T-helper 2 cell treated with Interferon-gamma antibody and Interleukin-4, amounts not matched to agents 5 μg/mL and 100 μg/mL, for 36 hours (primary cell): ENCODE data around the gene FGFR3.

Experiments used
- DNase-seq: peaks from one replicate; pipeline ENCODE4 v3.0.0; 2021; ENCODE audit warnings: low spot score
- H3K27ac Mint-ChIP-seq: one replicate; pipeline ENCODE4 v1.8.0; 2021; ENCODE audit warnings: mild to moderate bottlenecking, mixed read lengths
- H3K27me3 Mint-ChIP-seq: one replicate; pipeline ENCODE4 v1.8.0; 2021; ENCODE audit warnings: low read depth, mixed read lengths
- H3K36me3 Mint-ChIP-seq: one replicate; pipeline ENCODE4 v1.8.0; 2021; ENCODE audit warnings: low read depth, mixed read lengths
- H3K4me1 Mint-ChIP-seq: one replicate; pipeline ENCODE4 v1.8.0; 2021; ENCODE audit warnings: low read depth, mixed read lengths
- H3K4me3 Mint-ChIP-seq: one replicate; pipeline ENCODE4 v1.8.0; 2022; ENCODE audit warnings: mild to moderate bottlenecking, moderate library complexity, mixed read lengths
- H3K9me3 Mint-ChIP-seq: one replicate; pipeline ENCODE4 v1.8.0; 2021; ENCODE audit warnings: mixed read lengths

The FGFR3 gene

DNA sequence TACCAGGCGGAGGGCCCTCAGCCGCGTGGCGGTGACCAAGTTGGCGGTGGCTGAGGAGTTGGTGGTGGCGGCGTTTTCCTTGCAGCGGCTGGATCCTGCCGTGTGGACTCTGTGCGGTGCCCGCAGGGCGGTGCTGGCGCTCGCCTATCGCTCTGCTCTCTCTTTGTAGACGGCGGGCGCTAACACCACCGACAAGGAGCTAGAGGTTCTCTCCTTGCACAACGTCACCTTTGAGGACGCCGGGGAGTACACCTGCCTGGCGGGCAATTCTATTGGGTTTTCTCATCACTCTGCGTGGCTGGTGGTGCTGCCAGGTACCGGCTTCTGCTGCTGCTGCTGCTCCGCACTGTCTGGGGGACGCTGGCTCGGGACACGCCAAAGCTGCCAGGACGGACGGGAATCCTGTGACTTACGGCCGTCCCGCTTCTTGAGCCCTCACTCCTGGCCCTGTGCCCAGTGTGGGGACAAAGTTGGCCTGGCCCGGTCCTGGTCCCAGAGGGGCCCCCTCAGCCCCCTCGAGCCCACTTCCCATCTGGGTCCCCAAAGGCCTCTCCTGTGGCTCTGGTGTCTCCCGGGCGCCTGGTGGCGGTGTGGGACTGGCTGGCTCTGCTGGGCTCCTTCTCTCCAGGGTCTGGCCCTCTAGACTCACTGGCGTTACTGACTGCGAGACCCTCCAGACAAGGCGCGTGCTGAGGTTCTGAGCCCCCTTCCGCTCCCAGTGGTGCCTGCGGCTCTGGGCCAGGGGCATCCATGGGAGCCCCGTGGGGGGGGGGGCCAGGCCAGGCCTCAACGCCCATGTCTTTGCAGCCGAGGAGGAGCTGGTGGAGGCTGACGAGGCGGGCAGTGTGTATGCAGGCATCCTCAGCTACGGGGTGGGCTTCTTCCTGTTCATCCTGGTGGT lies 10.7 kb downstream of the FGFR3 start:
- Mint-ChIP-seq H3K4me1 (no peaks in the 10 kb centered on the region), H3K27ac (no peak overlapping the region), H3K9me3 (no peaks in the 10 kb centered on the region), H3K27me3 (no peaks in the 10 kb centered on the region), H3K4me3 (no peak overlapping the region), H3K36me3 (no peaks in the 10 kb centered on the region)
- DNase-seq, result no peak

DNA sequence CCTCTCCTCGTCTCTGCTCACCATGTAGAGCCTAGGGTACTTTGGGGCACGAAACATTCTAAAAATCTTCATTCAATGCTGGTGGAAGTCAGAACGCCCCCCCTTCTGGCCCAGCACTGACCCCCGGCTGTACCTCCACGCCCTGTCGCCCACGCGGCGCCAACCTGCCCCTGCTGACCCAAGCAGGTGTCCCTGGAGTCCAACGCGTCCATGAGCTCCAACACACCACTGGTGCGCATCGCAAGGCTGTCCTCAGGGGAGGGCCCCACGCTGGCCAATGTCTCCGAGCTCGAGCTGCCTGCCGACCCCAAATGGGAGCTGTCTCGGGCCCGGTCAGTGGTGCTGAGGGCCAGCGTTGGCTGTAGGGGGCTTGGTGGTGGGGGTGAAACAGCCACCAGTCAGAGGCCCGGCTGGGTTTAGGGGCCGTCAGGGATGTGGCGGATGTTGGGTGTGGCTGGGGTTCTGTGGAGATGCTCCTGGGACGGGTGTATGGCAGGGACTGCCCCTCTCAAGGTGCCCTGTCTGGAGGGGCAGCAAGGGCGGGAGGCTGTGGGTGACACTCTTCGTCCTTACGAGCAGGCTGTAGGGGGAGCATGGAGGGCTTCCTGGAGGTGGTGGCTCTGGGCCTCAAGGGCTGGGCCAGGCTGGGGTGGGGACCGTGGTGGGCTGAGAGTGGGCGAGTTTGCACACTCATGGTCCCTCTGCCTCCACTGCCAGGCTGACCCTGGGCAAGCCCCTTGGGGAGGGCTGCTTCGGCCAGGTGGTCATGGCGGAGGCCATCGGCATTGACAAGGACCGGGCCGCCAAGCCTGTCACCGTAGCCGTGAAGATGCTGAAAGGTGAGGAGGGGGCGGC lies 11.8 kb downstream of the FGFR3 start:
- H3K4me1 Mint-ChIP-seq, result no peaks in the 10 kb centered on the region
- H3K36me3 Mint-ChIP-seq, result no peaks in the 10 kb centered on the region
- no peak for DNase-seq
- no peaks in the 10 kb centered on the region for H3K9me3 Mint-ChIP-seq
- H3K27me3 Mint-ChIP-seq, result no peaks in the 10 kb centered on the region
- no peak overlapping the region for H3K4me3 Mint-ChIP-seq
- no peak overlapping the region for H3K27ac Mint-ChIP-seq

DNA sequence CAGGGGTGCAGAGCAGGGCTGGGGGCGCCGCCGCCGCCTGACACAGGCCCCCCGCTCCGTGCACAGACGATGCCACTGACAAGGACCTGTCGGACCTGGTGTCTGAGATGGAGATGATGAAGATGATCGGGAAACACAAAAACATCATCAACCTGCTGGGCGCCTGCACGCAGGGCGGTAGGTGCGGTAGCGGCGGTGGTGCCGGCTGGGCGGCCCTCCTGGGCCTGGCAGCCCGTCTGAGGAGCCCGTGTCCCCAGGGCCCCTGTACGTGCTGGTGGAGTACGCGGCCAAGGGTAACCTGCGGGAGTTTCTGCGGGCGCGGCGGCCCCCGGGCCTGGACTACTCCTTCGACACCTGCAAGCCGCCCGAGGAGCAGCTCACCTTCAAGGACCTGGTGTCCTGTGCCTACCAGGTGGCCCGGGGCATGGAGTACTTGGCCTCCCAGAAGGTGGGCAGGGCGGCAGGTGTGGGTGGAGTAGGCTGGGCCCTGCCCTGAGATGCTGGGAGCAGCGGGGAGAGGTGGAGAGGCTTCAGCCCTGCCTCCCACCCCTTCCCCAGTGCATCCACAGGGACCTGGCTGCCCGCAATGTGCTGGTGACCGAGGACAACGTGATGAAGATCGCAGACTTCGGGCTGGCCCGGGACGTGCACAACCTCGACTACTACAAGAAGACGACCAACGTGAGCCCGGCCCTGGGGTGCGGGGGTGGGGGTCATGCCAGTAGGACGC lies 12.6 kb downstream of the FGFR3 start:
- H3K4me1 Mint-ChIP-seq, result no peaks in the 10 kb centered on the region
- H3K36me3 Mint-ChIP-seq, result no peaks in the 10 kb centered on the region
- no peaks in the 10 kb centered on the region for H3K27me3 Mint-ChIP-seq

DNA sequence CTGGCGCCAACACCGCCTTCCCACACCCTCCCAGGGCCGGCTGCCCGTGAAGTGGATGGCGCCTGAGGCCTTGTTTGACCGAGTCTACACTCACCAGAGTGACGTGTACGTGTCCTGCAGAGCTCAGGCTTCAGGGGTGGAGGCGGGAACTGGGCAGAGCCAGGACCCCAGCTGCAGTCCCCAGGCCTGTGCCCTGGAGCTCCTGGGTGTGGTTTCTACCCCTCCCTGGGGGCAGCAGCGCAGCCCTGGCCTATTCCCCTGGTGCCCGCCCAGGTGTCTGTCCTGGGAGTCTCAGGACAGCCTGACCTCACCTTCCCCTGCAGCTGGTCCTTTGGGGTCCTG lies 13.1 kb downstream of the FGFR3 start:
- no peaks in the 10 kb centered on the region for H3K4me1 Mint-ChIP-seq
- no peaks in the 10 kb centered on the region for H3K9me3 Mint-ChIP-seq
- H3K36me3 Mint-ChIP-seq, result no peaks in the 10 kb centered on the region
- no peak for DNase-seq
- H3K27me3 Mint-ChIP-seq, result no peaks in the 10 kb centered on the region
- H3K27ac Mint-ChIP-seq, result no peak overlapping the region
- no peak overlapping the region for H3K4me3 Mint-ChIP-seq

More for the DNA sequence above, 12.6 kb downstream of the FGFR3 start:
- Mint-ChIP-seq H3K27ac (no peak overlapping the region), H3K4me3 (no peak overlapping the region), H3K9me3 (no peaks in the 10 kb centered on the region)
- no peak for DNase-seq

DNA sequence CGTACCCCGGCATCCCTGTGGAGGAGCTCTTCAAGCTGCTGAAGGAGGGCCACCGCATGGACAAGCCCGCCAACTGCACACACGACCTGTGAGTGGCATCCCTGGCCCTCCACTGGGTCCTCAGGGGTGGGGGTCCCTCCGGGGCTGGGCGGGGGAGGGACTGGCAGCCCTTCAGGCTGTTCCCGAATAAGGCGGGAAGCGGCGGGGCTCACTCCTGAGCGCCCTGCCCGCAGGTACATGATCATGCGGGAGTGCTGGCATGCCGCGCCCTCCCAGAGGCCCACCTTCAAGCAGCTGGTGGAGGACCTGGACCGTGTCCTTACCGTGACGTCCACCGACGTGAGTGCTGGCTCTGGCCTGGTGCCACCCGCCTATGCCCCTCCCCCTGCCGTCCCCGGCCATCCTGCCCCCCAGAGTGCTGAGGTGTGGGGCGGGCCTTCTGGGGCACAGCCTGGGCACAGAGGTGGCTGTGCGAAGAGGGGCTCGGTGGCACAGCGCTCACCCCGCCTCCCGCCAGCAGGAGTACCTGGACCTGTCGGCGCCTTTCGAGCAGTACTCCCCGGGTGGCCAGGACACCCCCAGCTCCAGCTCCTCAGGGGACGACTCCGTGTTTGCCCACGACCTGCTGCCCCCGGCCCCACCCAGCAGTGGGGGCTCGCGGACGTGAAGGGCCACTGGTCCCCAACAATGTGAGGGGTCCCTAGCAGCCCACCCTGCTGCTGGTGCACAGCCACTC lies 13.7 kb downstream of the FGFR3 start:
- DNase-seq, result no peak
- Mint-ChIP-seq H3K4me3 (no peak overlapping the region), H3K27me3 (no peaks in the 10 kb centered on the region), H3K4me1 (no peaks in the 10 kb centered on the region), H3K27ac (no peak overlapping the region), H3K9me3 (no peaks in the 10 kb centered on the region), H3K36me3 (no peaks in the 10 kb centered on the region)

DNA sequence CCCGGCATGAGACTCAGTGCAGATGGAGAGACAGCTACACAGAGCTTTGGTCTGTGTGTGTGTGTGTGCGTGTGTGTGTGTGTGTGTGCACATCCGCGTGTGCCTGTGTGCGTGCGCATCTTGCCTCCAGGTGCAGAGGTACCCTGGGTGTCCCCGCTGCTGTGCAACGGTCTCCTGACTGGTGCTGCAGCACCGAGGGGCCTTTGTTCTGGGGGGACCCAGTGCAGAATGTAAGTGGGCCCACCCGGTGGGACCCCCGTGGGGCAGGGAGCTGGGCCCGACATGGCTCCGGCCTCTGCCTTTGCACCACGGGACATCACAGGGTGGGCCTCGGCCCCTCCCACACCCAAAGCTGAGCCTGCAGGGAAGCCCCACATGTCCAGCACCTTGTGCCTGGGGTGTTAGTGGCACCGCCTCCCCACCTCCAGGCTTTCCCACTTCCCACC lies 14.3 kb downstream of the FGFR3 start:
- Mint-ChIP-seq H3K4me1 (no peaks in the 10 kb centered on the region), H3K36me3 (no peaks in the 10 kb centered on the region), H3K27me3 (no peaks in the 10 kb centered on the region), H3K4me3 (no peak overlapping the region), H3K27ac (no peak overlapping the region), H3K9me3 (no peaks in the 10 kb centered on the region)
- DNase-seq, result no peak

DNA sequence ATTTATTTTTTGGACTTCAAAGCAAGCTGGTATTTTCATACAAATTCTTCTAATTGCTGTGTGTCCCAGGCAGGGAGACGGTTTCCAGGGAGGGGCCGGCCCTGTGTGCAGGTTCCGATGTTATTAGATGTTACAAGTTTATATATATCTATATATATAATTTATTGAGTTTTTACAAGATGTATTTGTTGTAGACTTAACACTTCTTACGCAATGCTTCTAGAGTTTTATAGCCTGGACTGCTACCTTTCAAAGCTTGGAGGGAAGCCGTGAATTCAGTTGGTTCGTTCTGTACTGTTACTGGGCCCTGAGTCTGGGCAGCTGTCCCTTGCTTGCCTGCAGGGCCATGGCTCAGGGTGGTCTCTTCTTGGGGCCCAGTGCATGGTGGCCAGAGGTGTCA lies 15.3 kb downstream of the FGFR3 start:
- Mint-ChIP-seq H3K36me3 (no peaks in the 10 kb centered on the region), H3K4me3 (no peak overlapping the region), H3K4me1 (no peaks in the 10 kb centered on the region), H3K27ac (no peak overlapping the region), H3K27me3 (no peaks in the 10 kb centered on the region), H3K9me3 (no peaks in the 10 kb centered on the region)
- no peak for DNase-seq

DNA sequence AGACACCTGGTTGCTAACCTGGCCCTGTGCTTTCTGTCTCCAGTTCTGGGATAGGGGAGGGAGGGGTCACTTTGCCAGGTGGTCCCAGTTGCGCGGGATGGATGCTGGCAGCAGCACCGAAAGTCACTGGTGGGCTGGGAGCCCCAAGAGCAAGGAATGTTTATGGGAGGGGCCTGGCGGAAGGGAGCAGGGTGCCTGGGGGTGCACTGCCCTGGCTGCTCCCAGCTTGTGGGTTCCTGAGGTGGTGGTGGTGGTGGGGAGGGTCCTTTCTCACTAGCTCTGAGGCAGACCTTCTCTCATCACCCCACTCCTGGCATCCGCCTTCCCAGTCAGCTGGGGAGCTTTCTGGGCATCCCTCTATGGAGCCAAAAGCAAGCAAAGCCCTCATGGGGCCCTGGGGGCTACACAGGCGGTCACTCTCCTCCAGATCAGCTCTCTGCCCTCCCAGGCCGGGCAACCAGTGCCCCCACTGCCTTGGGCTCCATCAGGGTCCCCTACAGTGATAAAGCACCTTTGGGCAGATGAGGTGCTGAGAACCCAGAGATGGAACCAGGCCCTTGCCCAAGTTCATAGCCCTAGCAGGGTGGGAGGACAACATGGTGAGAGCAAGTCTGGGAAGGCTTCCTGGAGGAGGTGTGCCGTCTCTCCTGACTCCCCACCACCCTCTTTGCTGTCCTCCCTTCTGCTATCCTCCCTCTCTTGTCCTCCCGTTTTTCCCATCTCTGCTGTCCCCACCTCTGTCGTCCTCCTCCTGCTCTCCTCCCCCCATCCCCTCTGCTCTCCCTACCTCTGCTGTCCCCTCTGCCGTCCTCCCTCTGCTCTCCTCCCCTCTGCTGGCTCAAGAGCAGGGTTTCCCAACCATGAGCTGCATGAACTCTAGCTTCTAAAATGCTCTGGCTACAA lies 16.0 kb downstream of the FGFR3 start:
- no peak overlapping the region for H3K27ac Mint-ChIP-seq
- H3K4me1 Mint-ChIP-seq, result no peaks in the 10 kb centered on the region
- no peak for DNase-seq
- H3K9me3 Mint-ChIP-seq, result no peaks in the 10 kb centered on the region
- H3K36me3 Mint-ChIP-seq, result peaks cover under 1% of the 10 kb centered on the region
- no peak overlapping the region for H3K4me3 Mint-ChIP-seq
- no peaks in the 10 kb centered on the region for H3K27me3 Mint-ChIP-seq

DNA sequence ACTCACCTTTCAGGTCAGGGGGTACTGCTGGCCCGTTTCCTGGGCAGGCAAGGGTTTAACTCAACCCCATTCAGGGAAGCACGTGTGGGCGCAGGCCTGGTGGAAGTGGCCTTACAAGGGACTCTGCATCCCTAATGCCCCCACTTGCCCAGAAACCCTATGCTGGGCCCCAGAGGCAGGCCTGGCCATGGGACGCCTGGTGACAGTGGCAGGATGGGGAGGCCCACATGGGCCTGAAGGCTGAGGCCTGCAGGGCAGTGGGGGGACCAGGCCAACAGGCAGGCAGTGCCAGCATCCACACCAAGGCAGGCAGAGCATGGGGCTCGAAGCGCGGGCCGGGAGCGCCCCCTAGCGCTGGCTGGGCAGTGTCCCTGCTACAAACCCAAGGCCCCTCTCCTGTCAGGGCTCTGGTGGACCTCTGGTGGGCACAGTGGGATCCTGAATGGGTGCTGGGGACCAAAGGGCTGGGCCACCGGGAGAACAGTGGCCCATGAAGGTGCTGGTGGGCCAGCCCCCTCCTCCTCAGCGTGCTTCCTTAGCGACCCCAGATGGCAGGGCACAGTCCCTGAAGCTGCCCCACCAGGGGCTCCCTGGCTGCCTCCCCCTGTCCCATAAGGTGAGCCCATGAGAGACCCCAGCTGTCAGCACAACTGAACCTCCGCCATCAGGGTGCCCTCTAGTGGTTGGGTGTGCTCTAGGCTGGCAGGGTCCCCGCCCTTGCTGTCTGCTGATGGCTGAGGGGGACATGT lies 16.8 kb downstream of the FGFR3 start:
- Mint-ChIP-seq H3K27ac (no peak overlapping the region), H3K4me1 (no peaks in the 10 kb centered on the region), H3K36me3 (peaks cover 4% of the 10 kb centered on the region), H3K9me3 (no peaks in the 10 kb centered on the region), H3K4me3 (no peak overlapping the region), H3K27me3 (no peaks in the 10 kb centered on the region)
- peak; percentile 53 for DNase-seq

DNA sequence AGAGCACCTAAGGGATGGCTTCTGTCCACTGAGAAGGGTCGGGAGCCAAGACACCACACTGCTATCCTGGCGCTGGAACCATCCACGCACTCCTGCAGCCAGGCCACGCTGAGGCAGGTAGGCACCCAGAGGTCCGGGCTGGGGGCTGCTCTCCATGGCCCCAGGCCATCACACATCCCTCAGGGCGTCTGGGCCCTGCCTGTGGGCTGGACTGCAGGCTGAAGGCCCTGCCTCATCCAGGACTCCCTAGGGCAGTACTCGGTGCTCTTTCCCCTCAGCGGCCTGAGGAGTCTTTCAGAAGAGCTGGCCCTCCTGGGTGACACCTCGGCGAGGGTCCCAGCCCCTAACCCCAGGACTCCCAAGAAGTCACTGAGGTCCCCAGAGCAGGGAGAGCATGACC lies 17.7 kb downstream of the FGFR3 start:
- H3K9me3 Mint-ChIP-seq, result no peaks in the 10 kb centered on the region
- peaks cover 4% of the 10 kb centered on the region for H3K36me3 Mint-ChIP-seq
- H3K27me3 Mint-ChIP-seq, result no peaks in the 10 kb centered on the region
- H3K27ac Mint-ChIP-seq, result no peak overlapping the region
- H3K4me1 Mint-ChIP-seq, result no peaks in the 10 kb centered on the region
- DNase-seq, result no peak
- H3K4me3 Mint-ChIP-seq, result no peak overlapping the region

DNA sequence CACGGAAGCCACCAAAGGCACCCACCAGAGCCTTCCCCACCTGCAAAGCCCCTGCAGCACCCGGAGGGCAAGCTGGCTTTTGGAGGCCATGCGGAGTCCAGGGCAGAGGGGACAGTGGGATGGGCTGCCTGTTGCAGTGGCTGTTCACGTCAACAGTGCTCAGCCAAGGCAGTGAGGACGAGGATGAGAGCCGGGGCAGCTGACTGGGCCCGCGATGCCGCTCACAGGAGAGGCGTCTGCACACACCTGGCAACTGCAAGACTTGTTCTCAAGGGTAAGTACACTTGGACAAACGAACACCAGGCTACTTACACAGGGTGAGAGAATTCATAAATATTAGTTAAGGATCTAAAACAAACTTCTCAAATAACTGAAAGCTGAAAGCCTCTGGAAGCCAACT lies 19.6 kb downstream of the FGFR3 start:
- no peak for DNase-seq
- H3K9me3 Mint-ChIP-seq, result no peaks in the 10 kb centered on the region
- no peaks in the 10 kb centered on the region for H3K27me3 Mint-ChIP-seq
- peaks cover 14% of the 10 kb centered on the region for H3K36me3 Mint-ChIP-seq
- H3K4me1 Mint-ChIP-seq, result no peaks in the 10 kb centered on the region
- no peak overlapping the region for H3K4me3 Mint-ChIP-seq
- H3K27ac Mint-ChIP-seq, result no peak overlapping the region

DNA sequence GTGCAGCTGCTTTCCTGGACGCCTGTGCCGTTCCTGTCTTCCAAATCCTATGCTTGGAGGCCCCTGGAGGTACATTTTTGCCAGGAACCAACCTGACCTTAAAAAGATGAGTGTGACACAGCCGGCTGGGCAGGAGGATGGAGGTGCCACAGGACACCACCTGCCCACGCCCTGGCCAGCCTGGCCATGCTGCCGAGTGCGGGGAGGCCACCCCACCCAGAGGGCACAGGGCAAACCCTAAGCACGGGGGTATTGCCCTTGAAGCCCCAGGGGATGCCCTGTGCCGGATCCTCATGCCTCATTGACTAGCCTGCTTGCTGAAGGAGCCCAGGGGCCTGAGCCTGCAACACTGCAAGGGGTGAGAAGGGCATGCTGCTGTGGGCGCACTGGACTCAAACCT lies 20.1 kb downstream of the FGFR3 start:
- Mint-ChIP-seq H3K36me3 (peaks cover 17% of the 10 kb centered on the region), H3K4me3 (no peak overlapping the region), H3K27me3 (no peaks in the 10 kb centered on the region), H3K4me1 (no peaks in the 10 kb centered on the region), H3K9me3 (no peaks in the 10 kb centered on the region), H3K27ac (no peak overlapping the region)
- DNase-seq, result no peak
